ENCODE data around the gene KLK12.

KLK12 gene

GRCh38 chr19:50979758-50980157, 55.0 kb downstream of the KLK12 start:
- no peak for DNase-seq
